ENCODE results near the gene SLC22A8.
A peak's percentile ranks its signal among the peaks of the same experiment; 100 is the strongest.
"Not testable (repeated sequence)": the region's sequence is repeated elsewhere in the genome, so short reads cannot be mapped to it uniquely, and the experiment has no call there.

Gene SLC22A8, protein sequence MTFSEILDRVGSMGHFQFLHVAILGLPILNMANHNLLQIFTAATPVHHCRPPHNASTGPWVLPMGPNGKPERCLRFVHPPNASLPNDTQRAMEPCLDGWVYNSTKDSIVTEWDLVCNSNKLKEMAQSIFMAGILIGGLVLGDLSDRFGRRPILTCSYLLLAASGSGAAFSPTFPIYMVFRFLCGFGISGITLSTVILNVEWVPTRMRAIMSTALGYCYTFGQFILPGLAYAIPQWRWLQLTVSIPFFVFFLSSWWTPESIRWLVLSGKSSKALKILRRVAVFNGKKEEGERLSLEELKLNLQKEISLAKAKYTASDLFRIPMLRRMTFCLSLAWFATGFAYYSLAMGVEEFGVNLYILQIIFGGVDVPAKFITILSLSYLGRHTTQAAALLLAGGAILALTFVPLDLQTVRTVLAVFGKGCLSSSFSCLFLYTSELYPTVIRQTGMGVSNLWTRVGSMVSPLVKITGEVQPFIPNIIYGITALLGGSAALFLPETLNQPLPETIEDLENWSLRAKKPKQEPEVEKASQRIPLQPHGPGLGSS

DNA sequence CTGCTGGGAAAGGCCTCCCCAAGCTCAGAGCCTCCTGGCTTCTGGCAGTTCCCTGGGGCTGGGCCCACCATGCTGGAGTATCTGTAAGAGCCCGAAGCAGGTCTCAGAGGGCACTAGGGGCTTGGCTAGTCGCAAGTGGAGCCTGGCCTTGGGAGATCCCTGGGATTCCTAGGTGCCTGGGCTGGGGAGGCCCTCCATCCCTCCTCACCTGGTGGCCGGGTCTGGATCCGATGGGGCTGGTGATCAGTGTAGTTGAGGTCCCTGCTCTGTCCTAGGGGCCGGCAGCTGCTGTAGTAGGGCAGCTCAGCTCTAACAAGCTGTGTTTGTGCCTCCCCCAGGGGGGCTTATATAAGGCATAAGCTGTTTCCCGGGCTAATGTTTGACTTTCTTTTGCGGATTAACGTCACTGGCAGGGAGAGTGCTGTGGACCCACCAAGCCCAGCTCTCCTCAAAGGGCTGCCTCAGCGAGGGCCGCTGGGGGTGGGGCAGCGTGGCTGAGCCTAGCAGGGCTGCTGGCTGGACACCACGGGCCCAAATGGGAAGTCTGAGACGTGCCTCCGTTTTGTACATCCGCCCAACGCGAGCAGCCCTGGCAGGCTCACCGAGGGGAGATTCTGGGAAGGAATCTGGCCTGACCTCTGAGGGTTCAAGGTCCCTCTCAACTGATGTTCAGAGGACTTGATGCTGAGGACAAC is at the start of gene SLC22A8:
Gene SLC22A8 (minus strand): TSS at position 321 of the 695 bp plus-strand sequence. CDS start 883 bp downstream, outside the sequence.
- no peak for DNase-seq

DNA sequence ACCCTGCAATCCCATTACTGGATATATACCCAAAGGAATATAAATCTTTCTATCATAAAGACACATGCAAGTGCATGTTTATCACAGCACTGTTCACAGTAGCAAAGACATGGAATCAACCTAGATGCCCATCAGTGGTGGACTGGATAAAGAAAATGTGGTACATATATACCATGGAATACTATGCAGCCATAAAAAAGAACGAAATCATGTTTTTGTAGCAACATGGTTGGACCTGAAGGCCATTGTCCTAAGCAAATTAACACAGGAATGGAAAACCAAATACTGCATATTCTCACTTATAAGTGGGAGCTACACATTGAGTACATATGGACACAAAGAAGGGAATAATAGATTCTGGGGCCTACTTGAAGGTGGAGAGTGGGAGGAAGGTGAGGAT is 30.6 kb upstream of the SLC22A8 start:
- DNase-seq, result not testable (repeated sequence)

DNA sequence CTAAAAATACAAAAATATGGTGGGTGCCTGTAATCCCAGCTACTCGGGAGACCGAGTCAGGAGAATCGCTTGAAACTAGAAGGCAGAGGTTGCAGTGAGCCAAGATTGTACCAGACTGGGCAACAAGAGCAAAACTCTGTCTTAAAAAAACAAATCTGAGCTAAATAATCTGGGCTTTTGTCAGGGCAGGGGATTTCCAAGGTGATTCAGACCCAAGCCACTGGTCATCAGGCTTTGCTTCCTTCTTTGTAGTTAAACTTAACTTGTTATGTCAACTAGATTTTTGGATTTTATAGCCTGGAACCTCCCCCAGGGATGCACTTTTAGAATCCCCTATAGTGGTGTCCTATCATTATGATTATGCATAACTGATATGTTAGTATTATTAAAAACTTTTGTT is 27.0 kb upstream of the SLC22A8 start:
- DNase-seq, result no peak

DNA sequence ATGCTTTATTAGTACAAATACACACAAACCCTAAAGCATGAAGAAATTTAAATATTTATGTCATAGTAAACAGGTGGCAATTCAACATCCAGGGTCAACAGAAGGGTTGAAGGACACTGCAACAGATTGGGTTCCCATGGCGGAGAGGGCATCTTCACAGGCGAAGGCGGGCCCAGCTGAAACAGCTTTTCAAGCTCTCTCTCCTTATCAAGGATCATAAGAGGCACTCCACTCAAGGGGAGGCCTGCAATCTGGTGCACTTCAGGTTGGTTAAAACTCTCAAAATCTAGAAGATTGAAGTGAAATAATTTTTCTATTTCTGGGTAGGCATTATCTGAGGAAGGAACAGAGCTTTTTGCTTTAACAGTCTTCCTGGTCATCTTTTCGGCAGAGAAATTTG is 16.8 kb upstream of the SLC22A8 start:
- DNase-seq, result no peak

DNA sequence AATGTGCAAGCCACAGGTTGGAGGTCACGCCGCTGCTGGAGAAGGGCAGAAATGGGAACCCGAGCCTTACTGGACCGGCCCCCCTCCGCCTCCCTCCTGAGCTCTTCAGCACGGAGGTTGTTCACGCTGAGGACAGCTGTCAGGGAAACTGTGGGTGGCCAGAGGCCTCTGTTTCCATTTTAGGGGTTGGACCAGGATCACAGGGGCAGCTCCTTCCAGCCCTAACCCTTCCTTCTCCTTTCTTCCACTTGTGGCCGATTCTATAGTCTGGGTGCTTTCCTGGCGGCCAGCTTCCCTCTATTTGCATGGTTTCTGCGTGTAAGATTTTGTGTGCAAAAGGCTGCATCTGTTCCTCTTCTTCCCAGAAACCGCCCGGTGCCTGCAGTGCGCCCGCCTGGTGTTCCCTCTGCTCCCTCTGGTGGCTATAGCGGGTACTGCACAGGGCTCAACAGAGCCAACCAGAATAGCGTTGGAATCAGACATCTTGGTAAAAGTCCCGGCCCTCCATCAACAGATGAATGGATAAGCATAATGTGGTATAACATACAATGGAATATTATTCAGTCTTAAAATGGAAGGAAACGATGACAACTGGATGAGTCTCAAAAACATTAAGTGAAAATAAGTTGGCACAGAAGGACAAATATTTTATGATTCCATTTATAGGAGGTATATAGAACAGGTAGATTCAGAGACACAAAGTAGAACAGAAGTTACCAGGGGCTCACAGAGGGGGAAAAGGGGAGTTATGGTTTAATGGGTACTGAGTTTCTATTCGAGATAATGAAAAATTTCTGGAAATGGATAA is 8.4 kb upstream of the SLC22A8 start:
- DNase-seq, result peak; percentile 72

DNA sequence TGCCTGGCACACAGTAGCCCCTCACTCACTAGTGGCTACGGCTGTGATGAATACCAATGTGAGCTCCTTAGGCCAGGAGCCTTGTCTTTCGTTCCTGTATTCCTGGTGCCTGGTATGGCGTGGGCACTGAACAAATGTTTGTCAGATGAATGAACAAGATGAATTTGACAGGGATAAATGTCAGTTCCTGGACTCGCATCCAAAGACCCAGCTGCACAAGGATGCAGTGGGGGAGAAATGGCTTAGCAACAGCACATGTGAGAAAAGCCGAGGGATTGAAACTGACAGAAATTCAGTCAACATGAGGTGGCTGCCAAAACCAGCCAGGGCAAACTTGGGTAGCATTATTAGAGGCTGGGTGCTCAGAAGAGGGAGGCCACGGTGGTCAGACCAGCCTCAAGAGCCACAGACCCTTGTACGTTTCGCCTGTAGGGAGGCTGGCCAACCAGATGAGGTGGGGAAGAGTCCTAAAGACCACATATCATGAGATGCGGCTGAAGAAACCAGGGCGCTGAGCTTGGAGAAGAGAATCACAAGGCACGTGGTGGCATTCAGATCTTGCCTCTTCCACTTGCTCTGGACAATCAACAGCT is 7.7 kb upstream of the SLC22A8 start:
- no peak for DNase-seq

DNA sequence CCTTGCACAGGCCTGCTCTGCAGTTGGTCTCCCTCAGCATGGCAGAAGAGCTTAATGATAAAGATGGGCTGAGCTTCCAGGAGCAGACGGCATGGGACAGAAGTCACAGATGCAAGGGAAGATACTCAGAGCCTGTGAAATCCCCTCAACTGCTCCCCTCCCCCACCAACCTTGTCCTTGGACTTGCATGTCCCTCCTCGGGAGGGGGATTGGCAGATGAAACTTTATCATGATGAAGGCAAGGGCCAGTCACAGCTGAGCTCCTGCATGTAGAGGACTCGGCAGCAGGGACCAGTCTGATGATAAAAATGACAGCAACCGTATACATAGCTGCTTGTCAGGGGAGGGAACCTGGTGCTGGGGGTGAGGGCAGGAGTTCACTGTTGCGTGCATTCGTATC is 6.8 kb upstream of the SLC22A8 start:
- no peak for DNase-seq

DNA sequence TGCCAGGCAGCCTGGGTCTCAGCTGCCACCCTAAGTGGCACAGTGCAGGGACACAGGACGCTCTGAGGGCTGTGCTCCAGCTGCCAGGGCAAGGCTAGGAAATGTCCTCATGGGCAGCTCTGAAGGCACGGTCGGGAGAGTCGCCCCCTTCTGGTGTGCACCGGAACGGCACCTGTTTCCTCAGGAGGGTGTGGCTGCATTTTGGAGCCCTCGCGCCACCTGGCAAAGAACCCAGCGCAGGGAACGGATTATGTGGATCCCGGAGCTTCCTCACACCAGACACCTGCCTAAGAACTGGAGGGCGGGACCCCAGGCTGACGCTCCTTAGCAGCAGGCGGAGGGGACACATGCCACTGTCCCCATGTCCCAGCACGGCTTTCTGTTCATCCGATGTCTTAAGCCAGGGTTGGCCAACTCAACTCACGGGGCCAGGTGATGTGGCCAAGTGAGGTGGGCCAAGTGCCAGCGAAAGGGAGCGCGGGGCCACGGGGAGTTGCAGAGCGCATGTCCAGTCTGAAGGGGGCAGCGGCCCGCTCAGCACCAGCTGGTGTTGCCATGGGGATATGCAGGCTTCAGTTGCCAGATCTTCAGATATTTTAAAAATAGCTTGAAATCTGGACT is 5.1 kb upstream of the SLC22A8 start:
- no peak for DNase-seq

DNA sequence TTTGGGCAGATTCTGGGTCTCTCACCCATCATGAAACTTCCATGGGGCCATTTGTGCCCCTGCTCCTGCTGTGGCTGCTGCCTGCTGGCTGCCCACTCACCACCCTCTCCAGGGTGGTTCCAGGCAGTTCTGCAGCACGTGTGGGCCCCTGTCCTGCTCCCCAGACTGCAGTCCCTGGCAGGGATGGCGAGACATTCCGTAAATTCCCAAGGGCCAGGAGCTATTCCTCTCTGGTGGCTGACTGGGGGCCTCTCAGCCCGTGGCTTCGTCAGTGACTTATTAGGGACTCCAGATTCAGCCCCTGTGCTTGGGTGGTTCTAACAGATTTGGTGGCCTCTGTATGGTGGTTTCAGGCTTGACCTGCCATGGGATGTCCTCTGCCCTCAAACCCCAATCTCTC is 3.9 kb upstream of the SLC22A8 start:
- DNase-seq, result no peak

DNA sequence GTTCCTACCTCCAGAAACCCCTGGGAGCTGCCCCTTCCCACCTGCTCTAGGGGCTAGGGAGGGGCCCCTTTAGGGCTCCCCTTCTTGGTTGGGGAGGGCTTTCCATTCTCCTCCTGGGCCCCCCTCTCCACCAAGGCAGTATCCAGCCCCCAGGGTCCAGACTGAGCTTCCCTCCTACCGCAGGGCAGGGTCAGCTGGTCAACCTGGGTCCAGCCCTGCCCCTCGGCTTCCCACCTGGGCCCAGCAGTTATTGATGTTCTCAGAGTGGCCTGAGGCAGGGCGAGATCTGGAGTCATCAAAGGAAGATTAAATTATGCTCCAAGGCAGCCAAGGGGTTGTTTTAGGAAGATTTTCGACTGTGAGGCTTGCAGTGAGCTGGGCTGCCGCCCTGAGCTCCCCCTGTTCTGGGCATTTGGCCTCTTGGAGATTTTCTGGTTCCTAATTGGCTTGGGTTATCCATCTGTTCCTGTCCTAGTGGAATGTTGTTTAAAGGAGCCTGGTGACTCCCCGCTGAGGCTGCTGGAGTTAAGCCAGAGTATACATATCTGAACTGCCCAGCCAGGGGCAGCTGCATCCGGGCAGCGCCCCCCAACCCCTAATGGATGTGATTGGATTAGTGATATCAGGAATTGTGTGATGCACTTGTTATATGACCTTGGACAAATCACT is 1.8 kb upstream of the SLC22A8 start:
- DNase-seq, result peak; percentile 41

DNA sequence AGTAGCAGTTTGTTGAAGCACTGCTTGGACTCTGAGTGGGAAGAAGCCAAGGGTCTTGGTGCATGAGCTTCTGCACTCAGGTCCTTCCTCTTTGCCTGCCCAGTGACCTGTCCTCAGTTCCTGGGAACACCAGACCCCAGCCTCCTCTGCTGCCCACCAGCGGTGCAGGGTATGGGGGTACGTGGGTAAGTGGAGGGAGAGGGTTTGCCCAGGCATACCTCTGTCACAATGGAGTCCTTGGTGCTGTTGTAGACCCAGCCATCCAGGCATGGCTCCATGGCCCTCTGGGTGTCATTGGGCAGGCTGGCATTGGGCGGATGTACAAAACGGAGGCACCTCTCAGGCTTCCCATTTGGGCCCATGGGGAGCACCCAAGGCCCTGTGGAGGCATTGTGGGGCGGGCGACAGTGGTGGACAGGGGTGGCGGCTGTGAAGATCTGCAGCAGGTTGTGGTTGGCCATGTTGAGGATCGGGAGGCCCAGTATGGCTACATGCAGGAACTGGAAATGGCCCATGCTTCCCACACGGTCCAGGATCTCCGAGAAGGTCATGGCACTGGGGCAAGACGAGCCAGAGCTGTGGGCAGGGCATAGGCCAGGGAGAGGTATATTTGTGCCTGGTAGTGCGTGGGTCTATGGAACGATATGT is 1.1 kb downstream of the SLC22A8 start:
- no peak for DNase-seq

DNA sequence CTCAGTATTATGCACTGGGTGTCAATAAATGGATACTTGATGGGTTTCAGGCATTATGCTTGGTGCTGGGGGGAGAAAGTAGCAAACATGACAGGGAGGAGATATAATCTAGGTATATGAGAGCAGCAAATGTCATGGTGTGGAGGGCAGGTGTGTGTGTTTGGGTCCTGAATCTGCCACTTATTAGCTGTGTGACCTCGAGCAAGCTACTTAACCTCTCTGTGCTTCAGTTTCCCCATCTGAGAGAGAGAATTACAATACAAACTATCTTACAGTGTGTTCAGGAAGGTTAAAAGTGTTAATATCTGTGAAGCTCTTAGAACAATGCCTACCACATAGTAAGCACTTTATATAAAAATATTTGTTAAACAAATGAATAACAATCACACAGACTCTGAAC is 2.8 kb downstream of the SLC22A8 start:
- DNase-seq, result no peak

DNA sequence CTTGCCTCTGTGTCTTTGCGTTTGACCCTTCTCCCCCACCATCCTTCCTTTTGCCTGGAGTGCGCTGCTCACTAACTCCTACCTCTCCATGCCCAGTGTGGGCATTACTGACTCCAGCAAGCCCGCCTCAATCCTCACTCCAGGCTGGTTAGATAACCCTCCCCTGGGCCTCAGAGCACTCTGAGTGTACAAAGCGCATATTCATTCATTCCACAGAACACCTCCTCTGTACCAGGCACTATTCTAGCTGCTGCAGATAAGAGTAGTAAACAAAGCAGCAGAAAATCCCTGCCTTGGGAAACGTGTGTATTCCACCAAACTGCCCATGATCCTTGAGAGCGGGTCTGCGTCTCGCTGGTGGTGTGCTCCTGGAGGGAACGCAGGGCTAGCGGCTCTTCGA is 3.2 kb downstream of the SLC22A8 start:
- DNase-seq, result no peak

DNA sequence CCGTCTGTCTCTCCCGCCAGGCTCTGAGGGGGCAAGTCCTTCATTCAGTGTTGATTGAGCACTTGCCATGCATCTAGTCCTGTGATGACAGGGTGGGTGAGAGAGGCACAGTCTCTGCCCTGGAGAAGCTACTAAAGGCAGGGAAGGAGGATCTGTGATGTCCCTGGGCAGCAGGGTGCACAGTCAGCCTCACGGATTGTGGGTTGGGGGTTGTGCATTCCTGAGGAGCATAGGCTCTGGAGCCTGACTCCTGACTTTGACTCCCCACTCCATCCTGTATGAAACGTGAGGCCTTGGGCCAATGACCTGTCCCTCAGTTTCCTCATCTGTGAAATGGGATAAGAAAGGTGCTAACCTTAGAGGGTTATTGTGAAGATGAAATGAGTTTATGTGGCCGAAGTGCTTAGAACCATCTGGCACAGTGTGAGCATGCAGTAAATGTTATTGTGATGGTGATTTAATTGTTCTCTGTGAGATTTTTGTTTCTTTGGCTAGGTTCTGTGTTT is 4.7 kb downstream of the SLC22A8 start:
- DNase-seq, result no peak

DNA sequence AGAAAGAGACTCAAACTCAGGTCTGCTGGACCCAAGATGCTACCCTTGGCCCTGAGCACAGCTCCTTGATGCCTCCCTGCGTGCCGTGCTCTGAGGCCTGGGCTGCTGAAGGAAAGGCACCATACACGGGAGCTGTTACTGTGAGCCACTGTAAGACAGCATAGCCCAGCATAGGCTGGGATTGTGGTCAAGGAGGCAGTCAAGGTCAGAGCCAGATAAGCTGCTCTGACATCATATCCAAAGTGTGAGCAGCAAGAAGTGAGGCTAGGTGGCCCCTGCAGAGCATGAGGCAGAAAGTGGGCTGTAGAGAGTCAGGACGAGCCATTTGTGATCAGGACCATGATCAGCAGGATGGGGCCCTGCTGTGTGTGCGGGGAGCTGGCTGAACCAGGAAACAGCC is 7.7 kb downstream of the SLC22A8 start:
- no peak for DNase-seq

DNA sequence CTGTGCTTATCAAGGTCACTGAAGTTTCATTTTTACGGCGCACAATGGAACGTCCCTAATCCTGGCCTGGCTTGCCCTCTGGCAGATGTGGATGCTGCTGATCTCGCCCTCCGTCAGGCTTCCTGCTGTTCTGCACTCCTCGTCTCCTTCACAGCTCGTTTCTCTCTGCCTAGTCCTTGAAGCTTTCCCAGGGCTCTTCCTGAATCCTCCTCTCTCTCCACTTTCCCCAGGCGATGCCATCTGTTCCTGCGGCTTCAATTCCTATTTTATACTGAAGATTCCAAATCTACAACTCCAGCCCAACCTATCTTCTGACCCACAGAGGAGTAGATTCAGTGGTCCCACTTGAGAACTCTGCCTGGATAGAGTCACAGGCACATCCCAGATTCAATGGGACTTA is 14.2 kb downstream of the SLC22A8 start:
- DNase-seq, result peak; percentile 58

DNA sequence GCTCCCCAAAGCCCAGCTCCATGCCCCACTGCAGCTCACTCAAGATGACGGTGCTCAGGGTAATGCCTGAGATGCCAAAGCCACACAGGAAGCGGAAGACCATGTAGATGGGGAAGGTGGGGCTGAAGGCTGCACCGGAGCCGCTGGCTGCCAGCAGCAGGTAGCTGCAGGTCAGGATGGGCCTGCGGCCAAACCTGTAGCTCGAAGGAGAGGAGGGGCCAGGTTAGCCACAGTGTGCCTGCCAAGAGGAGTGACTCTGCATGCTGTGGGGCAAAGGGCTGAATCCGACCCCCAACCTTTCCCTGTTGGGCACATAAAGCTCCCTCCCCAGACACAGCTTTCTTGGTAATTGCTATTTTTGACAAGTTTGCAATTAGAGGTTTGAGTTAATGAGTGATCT is 16.0 kb downstream of the SLC22A8 start:
- DNase-seq, result no peak

DNA sequence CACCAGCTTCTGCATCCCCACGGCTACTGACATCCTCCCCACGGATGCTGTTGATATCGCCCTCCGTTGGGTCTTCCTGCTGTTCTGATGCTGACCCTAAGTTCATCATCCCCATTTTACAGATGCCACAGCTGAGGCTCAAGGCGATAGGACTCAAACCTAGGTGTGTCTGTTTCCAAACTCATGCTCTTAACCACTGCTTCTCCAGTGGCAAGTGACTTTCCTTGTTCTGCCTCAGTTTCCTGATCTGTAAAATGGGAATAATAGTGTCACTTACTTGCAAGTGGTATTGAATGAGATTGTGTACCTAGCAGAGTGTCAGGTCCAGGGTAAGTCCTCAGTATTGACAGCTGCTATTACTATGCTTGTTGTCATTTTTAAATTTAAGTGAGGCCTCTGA is 16.5 kb downstream of the SLC22A8 start:
- no peak for DNase-seq

DNA sequence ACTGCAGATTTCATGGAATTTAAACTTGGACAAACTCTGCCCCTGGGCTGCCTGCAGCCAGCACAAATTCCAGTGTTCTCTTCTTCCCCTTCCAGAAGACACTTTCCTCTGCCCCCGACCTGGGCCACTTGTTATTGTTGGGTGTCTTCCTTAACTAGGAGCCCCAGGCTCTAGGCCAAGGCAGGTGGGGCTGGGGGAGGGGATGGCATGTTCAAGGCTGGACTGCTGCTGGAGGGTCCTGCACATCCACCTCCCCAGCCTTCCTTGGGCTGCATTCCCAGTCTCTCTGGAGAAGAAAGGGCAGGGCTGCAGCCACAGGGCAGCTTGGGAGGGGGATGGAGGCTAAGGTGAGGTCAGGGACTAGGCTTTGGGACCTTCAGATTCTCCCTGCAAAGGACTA is 19.4 kb downstream of the SLC22A8 start:
- DNase-seq, result no peak

DNA sequence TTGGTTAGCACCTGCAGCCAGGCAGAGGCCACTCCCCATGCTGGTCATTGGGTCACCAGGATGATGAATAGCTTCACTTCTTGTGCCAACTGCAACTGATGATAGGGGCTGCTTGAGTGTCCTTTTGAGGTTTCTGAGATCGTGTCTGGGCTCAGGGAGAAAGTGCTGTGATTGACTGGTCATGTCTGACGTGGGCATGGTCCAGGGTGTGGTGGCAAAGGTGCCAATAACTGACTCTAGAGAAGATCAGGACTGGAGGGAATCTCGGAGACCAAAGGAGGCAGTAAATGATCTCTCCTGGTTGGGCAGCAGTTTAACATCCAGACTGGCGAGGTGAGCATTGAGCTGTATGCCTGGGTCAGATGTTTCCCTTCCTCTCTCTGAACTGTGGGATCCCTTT is 20.9 kb downstream of the SLC22A8 start:
- DNase-seq, result no peak

DNA sequence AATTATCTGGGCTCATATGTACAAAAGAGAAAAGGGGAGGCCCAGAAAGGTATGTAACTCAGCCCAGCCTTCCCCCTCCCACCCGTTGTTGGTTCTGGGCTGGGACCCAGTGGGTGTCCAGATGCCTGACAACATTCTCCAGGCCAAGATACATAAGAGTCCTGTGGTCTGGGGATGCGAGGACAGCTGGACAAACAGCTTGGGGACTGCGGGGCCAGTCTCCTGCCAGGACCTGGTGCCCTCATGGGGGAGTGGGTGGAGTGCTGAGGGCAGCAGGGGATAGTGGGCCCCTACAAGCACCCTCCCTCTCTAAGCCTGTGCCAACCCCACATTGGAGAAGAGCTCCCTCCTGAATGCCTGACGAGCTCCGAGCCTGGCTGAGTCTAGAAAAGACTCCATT is 27.4 kb downstream of the SLC22A8 start:
- DNase-seq, result no peak
